D341Med (cell line): ENCODE data around the gene NEB.
A peak's percentile ranks its signal among the peaks of the same experiment; 100 is the strongest.
"Not testable (repeated sequence)": the region's sequence is repeated elsewhere in the genome, so short reads cannot be mapped to it uniquely, and the experiment has no call there.

ENCODE experiments used
- DNase-seq: peaks from one replicate; pipeline ENCODE4 v3.0.0; 2012; ENCODE audit warnings: low spot score

NEB gene

GRCh38 chr2:151761193-151761592, 26.9 kb upstream of the NEB start:
- DNase-seq, result no peak

DNA sequence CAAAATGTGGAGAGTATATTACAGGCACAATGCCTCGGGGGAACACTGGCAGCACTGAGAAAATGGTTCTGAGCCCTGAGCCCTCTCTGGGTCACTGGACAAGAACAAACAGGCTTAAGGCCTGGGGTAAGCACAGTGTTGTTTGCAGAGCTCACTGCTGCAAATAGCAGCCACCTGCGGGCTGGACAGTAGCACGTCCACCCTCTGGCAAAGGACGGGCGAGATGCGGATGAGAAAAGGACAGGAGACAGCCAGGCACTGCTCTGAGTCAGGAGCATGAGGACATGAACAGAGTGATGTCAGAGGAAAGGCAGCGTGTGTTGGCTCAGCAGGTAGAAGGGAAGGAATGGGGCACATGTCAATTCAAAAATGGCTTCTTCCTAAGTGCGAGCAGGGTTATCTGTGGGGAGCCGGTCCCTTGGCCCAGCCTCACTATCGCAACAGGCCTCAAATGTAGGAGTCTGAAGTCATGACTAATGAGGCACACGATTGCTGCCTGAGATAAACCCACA, 25.9 kb upstream of the NEB start:
- DNase-seq, result no peak

DNA sequence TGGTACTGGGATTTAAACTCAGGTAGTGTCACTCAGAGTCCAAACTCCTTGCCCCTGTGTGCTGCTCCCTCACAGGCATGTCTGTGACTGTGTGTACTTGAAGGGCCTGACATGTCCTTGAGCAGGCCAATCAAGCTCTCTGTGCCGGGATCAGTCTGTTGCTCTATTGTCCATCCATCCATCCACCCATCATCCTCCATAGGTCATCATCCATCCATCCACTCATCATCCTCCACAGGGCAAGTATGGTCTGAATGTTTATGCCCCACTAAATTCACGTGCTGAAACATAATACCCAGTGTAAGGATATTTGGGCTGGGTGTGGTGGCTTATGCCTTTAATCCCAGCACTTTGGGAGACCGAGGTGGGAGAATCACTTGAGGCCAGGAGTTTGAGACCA, 24.5 kb upstream of the NEB start:
- no peak for DNase-seq

- peak; percentile 60 for DNase-seq
Observed at GRCh38 chr2:151757861-151758260, 23.6 kb upstream of the NEB start.

- no peak for DNase-seq
Observed at GRCh38 chr2:151756820-151757219, 22.5 kb upstream of the NEB start.

- no peak for DNase-seq
Observed at GRCh38 chr2:151754253-151754897, 20.1 kb upstream of the NEB start.

DNA sequence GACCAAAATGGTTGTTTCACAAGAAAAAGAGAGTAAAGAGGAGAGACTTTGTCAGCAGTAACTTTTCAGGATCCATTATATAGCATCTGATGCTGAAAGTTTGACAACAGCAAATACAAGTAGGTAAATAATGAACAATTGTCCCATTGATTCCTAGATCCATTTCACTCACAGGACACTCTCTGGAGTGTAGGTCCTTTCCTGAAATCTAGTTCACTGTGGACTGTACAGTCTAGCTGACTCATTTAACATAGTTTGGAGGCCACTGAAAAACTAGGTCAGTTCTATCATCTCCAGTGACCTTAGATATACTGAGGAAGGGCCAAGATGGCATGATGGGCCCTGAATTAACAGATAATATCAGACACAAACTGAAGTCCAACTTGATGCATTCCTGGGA, 19.3 kb upstream of the NEB start:
- DNase-seq, result no peak

- not testable (repeated sequence) for DNase-seq
Observed at GRCh38 chr2:151745261-151745660, 11.0 kb upstream of the NEB start.

- no peak for DNase-seq
Observed at GRCh38 chr2:151730262-151730975, 3.9 kb downstream of the NEB start.

GRCh38 chr2:151729837-151730236, 4.4 kb downstream of the NEB start:
- no peak for DNase-seq

DNA sequence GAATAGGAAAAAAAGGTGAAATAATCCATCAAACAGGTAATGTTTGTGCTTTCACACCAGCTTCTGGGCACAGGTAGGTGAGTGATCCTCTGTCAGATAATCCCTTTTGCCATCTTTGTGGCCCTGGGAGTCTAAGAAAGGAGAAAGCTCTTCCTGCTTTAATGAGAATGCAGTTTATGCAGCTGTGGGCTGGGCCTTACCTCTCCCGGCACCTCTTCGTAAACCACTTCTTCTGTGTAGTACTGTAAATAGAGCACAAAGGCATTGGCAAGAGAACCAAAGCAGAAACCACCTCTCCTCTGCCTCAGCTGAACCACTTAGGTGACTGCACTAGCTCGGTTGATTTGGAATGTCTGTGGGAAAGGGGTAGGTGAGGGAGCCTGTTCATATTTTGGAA, 4.9 kb downstream of the NEB start:
- no peak for DNase-seq

DNA sequence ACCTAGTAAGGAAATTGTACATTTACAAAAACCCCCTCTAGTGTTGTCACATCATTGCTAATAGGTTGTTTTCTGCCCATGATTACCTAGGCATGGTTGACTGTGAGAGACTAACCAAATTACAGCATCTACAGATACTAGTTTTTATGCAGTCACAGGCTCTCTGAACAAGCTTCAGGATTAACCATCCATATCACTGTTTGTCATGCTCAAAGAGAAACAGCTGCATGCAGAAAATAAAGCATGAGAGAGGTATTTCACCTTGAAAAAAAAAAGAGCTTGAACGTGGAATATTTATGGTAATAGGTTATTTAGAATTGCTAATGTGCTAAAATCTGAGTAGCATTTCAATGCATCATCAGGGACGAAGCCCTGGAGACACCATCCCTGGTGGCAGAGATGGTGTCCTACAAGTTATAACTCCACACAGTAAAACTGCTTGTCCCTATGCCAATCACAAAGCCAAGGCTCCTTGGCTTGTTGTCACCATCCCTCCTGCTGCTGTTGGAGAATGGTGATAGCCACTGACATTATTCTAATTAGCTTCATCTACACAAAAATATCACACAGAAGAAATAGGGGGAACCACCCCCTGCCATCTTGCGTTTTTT, 5.4 kb downstream of the NEB start:
- DNase-seq, result no peak

GRCh38 chr2:151727593-151728552, 6.4 kb downstream of the NEB start:
- DNase-seq, result no peak

GRCh38 chr2:151721161-151721560, 13.1 kb downstream of the NEB start:
- no peak for DNase-seq

GRCh38 chr2:151720521-151720920, 13.8 kb downstream of the NEB start:
- DNase-seq, result no peak

GRCh38 chr2:151718796-151719195, 15.5 kb downstream of the NEB start:
- DNase-seq, result no peak

DNA sequence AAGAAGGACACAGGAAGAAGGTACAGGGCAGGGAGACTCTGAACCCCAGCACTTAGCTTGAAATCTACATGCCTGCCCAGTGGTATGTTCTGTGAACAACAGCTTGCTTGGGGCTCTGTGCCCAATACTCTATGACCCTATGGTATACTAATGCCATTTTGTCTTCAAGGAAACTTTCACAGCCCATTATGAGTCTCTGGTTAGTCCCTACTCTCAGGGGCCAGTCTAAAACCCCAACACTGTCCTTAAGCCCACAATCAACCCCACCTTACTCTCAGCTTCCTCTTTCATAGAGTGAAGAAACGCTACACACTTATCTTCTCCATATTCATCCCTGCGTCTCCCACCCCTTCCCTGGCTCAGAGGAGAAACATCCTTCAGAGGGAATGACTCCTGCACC, 16.0 kb downstream of the NEB start:
- DNase-seq, result no peak

- no peak for DNase-seq
Observed at GRCh38 chr2:151716721-151717120, 17.6 kb downstream of the NEB start.

GRCh38 chr2:151713291-151713903, 20.9 kb downstream of the NEB start:
- DNase-seq, result no peak

- DNase-seq, result no peak
Observed at GRCh38 chr2:151711025-151711424, 23.3 kb downstream of the NEB start.

DNA sequence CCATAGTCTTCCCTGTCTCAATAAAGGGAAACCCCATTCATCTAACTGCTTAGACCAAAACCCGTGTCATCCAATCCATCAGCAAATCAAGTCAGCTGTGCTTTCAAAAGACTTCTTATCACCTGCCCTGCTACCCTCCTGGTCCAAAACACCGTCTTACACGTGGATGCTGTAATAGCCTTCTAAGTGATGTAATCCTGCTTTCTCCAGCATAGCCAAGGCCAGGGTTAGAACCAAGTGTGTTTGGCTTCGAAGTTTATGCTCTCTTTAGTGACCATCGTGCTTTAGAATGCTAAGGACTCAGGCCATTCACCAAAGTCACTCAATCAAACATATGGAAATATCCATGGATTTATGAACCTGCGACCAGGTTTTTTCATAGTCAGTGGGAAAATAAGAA, 25.5 kb downstream of the NEB start:
- DNase-seq, result no peak

- no peak for DNase-seq
Observed at GRCh38 chr2:151707857-151708256, 26.4 kb downstream of the NEB start.
